Natural killer cell (primary cell): ENCODE measurements around the gene IRF1. TPM values are rescaled to one million over a fixed set of nuclear protein-coding genes. Genes with fewer than 3 reads are reported as not detected.

ENCODE experiments used
- ATAC-seq, 3 donors: fragments of 150-1000 bp in 2 of 3; fragments of 200-7000 bp in 1 of 3; cut with Tn5 transposase; 1 replicate in 1 of 3; 2 replicates in 2 of 3; pipeline ENCODE4 v1.10.0; 2021; ENCODE audit warnings: mild to moderate bottlenecking in 2 of 3, moderate library complexity in 2 of 3
- DNase-seq, 2 donors: peaks; one replicate each; pipeline versions ENCODE4 v3.0.0 to v3.0.0-alpha.2; 2013 to 2021; ENCODE audit warnings: mixed read lengths in 1 of 2
- H3K27ac ChIP-seq: one replicate; pipeline ENCODE4 v1.5.1; 2013; ENCODE audit warnings: mild to moderate bottlenecking, low read length
- H3K27me3 ChIP-seq: one replicate; pipeline ENCODE4 v1.6.1; 2013; ENCODE audit warnings: low read length; ENCODE audit not compliant: control insufficient read depth, insufficient read depth
- H3K36me3 ChIP-seq: one replicate; pipeline ENCODE4 v1.6.1; 2013; ENCODE audit warnings: low read length; ENCODE audit not compliant: control insufficient read depth, insufficient read depth
- H3K4me1 ChIP-seq: one replicate; pipeline ENCODE4 v1.6.1; 2013; ENCODE audit warnings: low read length; ENCODE audit not compliant: control insufficient read depth, insufficient read depth
- H3K4me3 ChIP-seq: one replicate; pipeline ENCODE4 v1.5.1; 2013; ENCODE audit warnings: low read length
- H3K9me3 ChIP-seq: one replicate; pipeline ENCODE4 v1.6.1; 2013; ENCODE audit warnings: low read length; ENCODE audit not compliant: control insufficient read depth, insufficient read depth
- H3K27ac Mint-ChIP-seq, 2 donors: one replicate each; pipeline ENCODE4 v1.8.0; 2022; ENCODE audit warnings: mild to moderate bottlenecking in 2 of 2, mixed read lengths in 2 of 2, moderate library complexity in 1 of 2
- H3K27me3 Mint-ChIP-seq, 2 donors: one replicate each; pipeline ENCODE4 v1.8.0; 2022; ENCODE audit warnings: low read depth in 2 of 2, mixed read lengths in 2 of 2
- H3K36me3 Mint-ChIP-seq: one replicate; pipeline ENCODE4 v1.8.0; 2022; ENCODE audit warnings: mixed read lengths
- H3K4me1 Mint-ChIP-seq, 2 donors: one replicate each; pipeline ENCODE4 v1.8.0; 2022; ENCODE audit warnings: mixed read lengths in 2 of 2
- H3K4me3 Mint-ChIP-seq: one replicate; pipeline ENCODE4 v1.8.0; 2022; ENCODE audit warnings: mild to moderate bottlenecking, moderate library complexity, mixed read lengths
- H3K9me3 Mint-ChIP-seq, 2 donors: one replicate each; pipeline ENCODE4 v1.8.0; 2022; ENCODE audit warnings: mixed read lengths in 2 of 2
- WGBS: methylation state at CpG from one replicate; pipeline ENCODE4 v1.1.7; 2013; ENCODE audit warnings: missing lambda C conversion rate; ENCODE audit not compliant: insufficient coverage; 5-methylcytosine and 5-hydroxymethylcytosine counted together
- intact Hi-C: fragments of 100-400 bp; cut with micrococcal nuclease; formaldehyde crosslinking; loops from one replicate; pipeline ENCODE4 v1.14.2; 2022
- total RNA-seq, 4 donors: library from RNA; stranded (reverse); fragments of 120-200 nt in 1 of 4; gene quantifications; one replicate each; pipeline versions ENCODE4 v1.2.3 to v1.2.4, GENCODE V29; 2013 to 2022
- TF ChIP-seq, protein P1 (sequence below): fragments of 200-600 bp; IDR thresholded peaks from one replicate; pipeline ENCODE4 v1.8.0; 2022; ENCODE audit warnings: antibody characterized with exemption

The IRF1 gene
- total RNA-seq, 3 donors from 2014 or later (not counting 1 experiment from before 2014, with no cell fraction given) = 1,190 to 1,513 (median 1,282) TPM

DNA sequence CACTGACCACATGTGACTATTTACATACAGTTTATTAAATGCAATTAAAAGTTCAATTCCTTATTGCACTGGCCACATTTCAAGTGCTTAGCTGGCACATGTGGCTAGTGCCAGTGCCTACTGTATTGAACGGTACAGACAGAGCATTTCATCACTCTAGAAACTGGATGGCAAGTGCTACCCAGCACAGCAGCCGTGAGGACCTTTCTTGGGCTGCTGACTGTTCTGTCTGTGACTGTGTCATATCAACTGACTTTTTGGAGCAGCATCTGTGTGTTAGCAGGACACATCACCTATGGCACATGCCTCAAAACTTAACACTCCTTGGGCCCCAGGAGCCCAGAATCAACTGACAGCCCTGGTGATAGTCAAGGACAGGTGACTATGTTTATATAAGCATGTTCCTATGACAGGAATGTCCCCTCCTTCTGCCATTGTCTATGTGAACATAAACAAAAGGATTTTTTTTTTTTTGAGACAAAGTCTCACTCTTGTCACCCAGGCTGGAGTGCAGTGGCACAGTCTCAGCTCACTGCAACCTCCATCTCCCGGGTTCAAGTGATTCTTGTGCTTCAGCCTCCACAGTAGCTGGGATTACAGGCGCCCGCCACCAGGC is 8.9 kb downstream of the IRF1 start:
- peaks cover 96% of the 10 kb centered on the region for H3K4me1 ChIP-seq
- TF ChIP-seq, protein P1, sequence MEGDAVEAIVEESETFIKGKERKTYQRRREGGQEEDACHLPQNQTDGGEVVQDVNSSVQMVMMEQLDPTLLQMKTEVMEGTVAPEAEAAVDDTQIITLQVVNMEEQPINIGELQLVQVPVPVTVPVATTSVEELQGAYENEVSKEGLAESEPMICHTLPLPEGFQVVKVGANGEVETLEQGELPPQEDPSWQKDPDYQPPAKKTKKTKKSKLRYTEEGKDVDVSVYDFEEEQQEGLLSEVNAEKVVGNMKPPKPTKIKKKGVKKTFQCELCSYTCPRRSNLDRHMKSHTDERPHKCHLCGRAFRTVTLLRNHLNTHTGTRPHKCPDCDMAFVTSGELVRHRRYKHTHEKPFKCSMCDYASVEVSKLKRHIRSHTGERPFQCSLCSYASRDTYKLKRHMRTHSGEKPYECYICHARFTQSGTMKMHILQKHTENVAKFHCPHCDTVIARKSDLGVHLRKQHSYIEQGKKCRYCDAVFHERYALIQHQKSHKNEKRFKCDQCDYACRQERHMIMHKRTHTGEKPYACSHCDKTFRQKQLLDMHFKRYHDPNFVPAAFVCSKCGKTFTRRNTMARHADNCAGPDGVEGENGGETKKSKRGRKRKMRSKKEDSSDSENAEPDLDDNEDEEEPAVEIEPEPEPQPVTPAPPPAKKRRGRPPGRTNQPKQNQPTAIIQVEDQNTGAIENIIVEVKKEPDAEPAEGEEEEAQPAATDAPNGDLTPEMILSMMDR = no peak
- intact Hi-C loops = loop anchor here (1.0 kb wide), 1 partner anchor 8 kb away; no protein-coding TSS in a partner anchor
- no peak overlapping the region for H3K4me3 ChIP-seq
- H3K27me3 ChIP-seq = no peaks in the 10 kb centered on the region
- H3K4me3 Mint-ChIP-seq = peak overlapping the region; percentile 72
- DNase-seq = peak; percentile 40 to 58
- peak overlapping the region; percentile 97 to 100 for H3K27ac Mint-ChIP-seq
- H3K9me3 Mint-ChIP-seq = no peaks in the 10 kb centered on the region
- H3K36me3 Mint-ChIP-seq = peaks cover 11% of the 10 kb centered on the region
- peak; percentile 2 to 42 (median 23) for ATAC-seq
- H3K27ac ChIP-seq = peak overlapping the region; percentile 46
- 65% methylated on average over 5 of the region's 5 CpGs for WGBS
- no peaks in the 10 kb centered on the region for H3K9me3 ChIP-seq
- peaks cover 54% of the 10 kb centered on the region for H3K36me3 ChIP-seq
- H3K4me1 Mint-ChIP-seq = peaks cover 83 to 84% of the 10 kb centered on the region in 2 donors
- H3K27me3 Mint-ChIP-seq = no peaks in the 10 kb centered on the region

DNA sequence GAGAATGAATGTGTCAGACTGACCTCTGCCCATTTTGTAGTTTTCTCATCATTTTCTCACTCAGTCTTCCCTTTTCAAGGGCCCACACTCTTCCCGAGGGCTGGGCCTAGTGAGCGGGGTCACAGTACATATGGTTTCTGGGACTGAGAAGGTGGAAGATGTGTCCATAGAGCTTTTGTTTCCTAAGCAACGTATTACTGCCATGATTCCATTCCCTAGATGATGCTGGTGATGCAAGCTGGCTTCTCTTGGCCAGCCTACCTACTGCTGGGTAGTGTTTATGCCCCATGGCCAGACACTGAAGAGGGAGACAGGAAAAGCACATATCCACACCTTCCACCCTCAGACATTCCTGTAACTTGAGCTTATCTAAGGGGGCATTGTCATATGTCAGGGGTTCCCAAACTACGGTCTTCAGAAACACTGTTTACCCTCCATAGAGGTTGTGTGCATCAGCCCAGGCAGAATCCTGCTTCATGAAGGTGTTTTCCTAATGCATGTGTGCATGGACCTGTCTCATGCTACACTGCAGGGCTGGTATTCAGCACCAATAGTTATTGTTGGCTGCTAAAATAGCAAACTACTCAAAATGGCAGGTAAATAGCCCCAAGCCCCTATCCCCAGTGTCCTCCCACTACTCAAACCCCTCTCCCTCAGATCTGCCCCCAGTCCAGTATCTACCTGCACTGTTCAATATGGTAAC is 9.5 kb downstream of the IRF1 start:
- Histone ChIP-seq H3K9me3 (no peaks in the 10 kb centered on the region), H3K4me3 (no peak overlapping the region), H3K27ac (peak overlapping the region; percentile 85), H3K27me3 (no peaks in the 10 kb centered on the region), H3K4me1 (peaks cover 96% of the 10 kb centered on the region), H3K36me3 (peaks cover 50% of the 10 kb centered on the region)
- H3K36me3 Mint-ChIP-seq = peaks cover 4% of the 10 kb centered on the region
- DNase-seq (peak in 1 of 2 donors; percentile 56), ATAC-seq (peak in 1 of 3 donors; percentile 6)
- 72% methylated on average over 4 of the region's 4 CpGs for WGBS
- TF ChIP-seq, protein P1 = no peak
- H3K9me3 Mint-ChIP-seq = no peaks in the 10 kb centered on the region
- H3K4me3 Mint-ChIP-seq = peak overlapping the region; percentile 72
- intact Hi-C loops = loop anchor here (1.0 kb wide), 1 partner anchor 8 kb away; no protein-coding TSS in a partner anchor
- peaks cover 83 to 84% of the 10 kb centered on the region in 2 donors for H3K4me1 Mint-ChIP-seq
- peak overlapping the region; percentile 97 to 100 for H3K27ac Mint-ChIP-seq
- H3K27me3 Mint-ChIP-seq = no peaks in the 10 kb centered on the region

DNA sequence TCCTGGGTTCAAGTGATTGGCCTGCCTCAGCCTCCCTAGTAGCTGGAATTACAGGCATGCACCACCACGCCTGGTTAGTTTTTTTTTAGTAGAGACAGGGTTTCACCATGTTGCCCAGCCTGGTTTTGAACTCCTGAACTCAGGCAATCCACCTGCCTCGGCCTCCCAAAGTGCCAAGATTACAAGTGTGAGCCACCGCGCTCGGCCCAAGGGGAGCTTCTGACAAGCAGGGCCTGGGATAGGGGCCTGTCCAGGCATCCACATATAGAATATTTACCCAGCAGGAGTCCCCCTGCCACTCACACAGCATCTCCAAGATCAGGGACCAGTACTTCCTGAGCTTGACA is 10.1 kb downstream of the IRF1 start:
- peak overlapping the region; percentile 85 for H3K27ac ChIP-seq

More for the DNA sequence above, 10.1 kb downstream of the IRF1 start:
- Mint-ChIP-seq H3K4me3 (peak overlapping the region; percentile 84), H3K4me1 (peaks cover 83 to 84% of the 10 kb centered on the region in 2 donors), H3K27me3 (no peaks in the 10 kb centered on the region), H3K36me3 (no peaks in the 10 kb centered on the region), H3K9me3 (no peaks in the 10 kb centered on the region), H3K27ac (peak overlapping the region; percentile 97 to 100)
- H3K4me3 ChIP-seq = no peak overlapping the region
- 89% methylated on average over 5 of the region's 5 CpGs for WGBS
- H3K36me3 ChIP-seq = peaks cover 46% of the 10 kb centered on the region
- TF ChIP-seq, protein P1 = no peak
- H3K27me3 ChIP-seq = no peaks in the 10 kb centered on the region
- H3K9me3 ChIP-seq = no peaks in the 10 kb centered on the region
- DNase-seq (peak in 1 of 2 donors; percentile 38), ATAC-seq (no peak)
- intact Hi-C loops = no loop called here
- H3K4me1 ChIP-seq = peaks cover 96% of the 10 kb centered on the region
